GM19238 (cell line): ENCODE data around the gene SEC23IP.
"Not testable (repeated sequence)": the region's sequence is repeated elsewhere in the genome, so short reads cannot be mapped to it uniquely, and the experiment has no call there.

ENCODE experiments used
- DNase-seq: peaks from one replicate; pipeline ENCODE4 v3.0.0; 2011; ENCODE audit warnings: low spot score; ENCODE audit not compliant: insufficient read length

The SEC23IP gene

GRCh38 chr10:119883901-119884611 is 8.5 kb upstream of the SEC23IP start:
- DNase-seq, result not testable (repeated sequence)

- DNase-seq, result not testable (repeated sequence)
Measured at GRCh38 chr10:119886070-119886469, 6.5 kb upstream of the SEC23IP start.

- not testable (repeated sequence) for DNase-seq
Measured at GRCh38 chr10:119888715-119889114, 3.8 kb upstream of the SEC23IP start.

GRCh38 chr10:119889201-119889600 is 3.3 kb upstream of the SEC23IP start:
- not testable (repeated sequence) for DNase-seq

GRCh38 chr10:119890307-119890706 is 2.2 kb upstream of the SEC23IP start:
- DNase-seq, result not testable (repeated sequence)

- DNase-seq, result not testable (repeated sequence)
Measured at GRCh38 chr10:119891849-119892187, 712 bp upstream of the SEC23IP start.

GRCh38 chr10:119893074-119893473 is 544 bp downstream of the SEC23IP start:
- DNase-seq, result no peak

- DNase-seq, result no peak
Measured at GRCh38 chr10:119893845-119894427, 1.4 kb downstream of the SEC23IP start.

- no peak for DNase-seq
Measured at GRCh38 chr10:119896061-119896655, 3.6 kb downstream of the SEC23IP start.

- no peak for DNase-seq
Measured at GRCh38 chr10:119896937-119897770, 4.6 kb downstream of the SEC23IP start.

GRCh38 chr10:119898577-119898976 is 6.0 kb downstream of the SEC23IP start:
- no peak for DNase-seq

GRCh38 chr10:119903946-119904666 is 11.6 kb downstream of the SEC23IP start:
- DNase-seq, result no peak

GRCh38 chr10:119907695-119908094 is 15.2 kb downstream of the SEC23IP start:
- not testable (repeated sequence) for DNase-seq

- no peak for DNase-seq
Measured at GRCh38 chr10:119908166-119908565, 15.6 kb downstream of the SEC23IP start.

GRCh38 chr10:119910689-119911088 is 18.2 kb downstream of the SEC23IP start:
- no peak for DNase-seq

- no peak for DNase-seq
Measured at GRCh38 chr10:119917777-119918176, 25.2 kb downstream of the SEC23IP start.

GRCh38 chr10:119919271-119919670 is 26.7 kb downstream of the SEC23IP start:
- no peak for DNase-seq

GRCh38 chr10:119919826-119920225 is 27.3 kb downstream of the SEC23IP start:
- DNase-seq, result no peak

- no peak for DNase-seq
Measured at GRCh38 chr10:119928411-119928810, 35.9 kb downstream of the SEC23IP start.

- no peak for DNase-seq
Measured at GRCh38 chr10:119931871-119932270, 39.3 kb downstream of the SEC23IP start.

GRCh38 chr10:119932631-119933030 is 40.1 kb downstream of the SEC23IP start:
- DNase-seq, result no peak
